ENCODE data around the gene MAK.

GRCh38 chr6:10730254-10730653 is 108.1 kb downstream of the MAK start:
- no peak for TF ChIP-seq FOXP1 (CRISPR knock-in tag; IDR thresholded peaks at IDR 0.05; ENCODE audit: borderline replicate concordance)
- no peak for TF ChIP-seq NR2C2 (CRISPR knock-in tag; IDR thresholded peaks at IDR 0.05)
- no peak for TF ChIP-seq TP53 (CRISPR knock-in tag; IDR thresholded peaks at IDR 0.05)
- no peak for TF ChIP-seq SP1 (CRISPR knock-in tag; conservative IDR thresholded peaks at IDR 0.05)
- no peak for TF ChIP-seq CTCF (IDR thresholded peaks at IDR 0.05)
- TF ChIP-seq ATF3 (CRISPR knock-in tag; conservative IDR thresholded peaks at IDR 0.05) = no peak
- no peak for TF ChIP-seq HMGA2 (CRISPR knock-in tag; IDR thresholded peaks at IDR 0.05)
- no peak for TF ChIP-seq OVOL2 (CRISPR knock-in tag; IDR thresholded peaks at IDR 0.05; ENCODE audit: borderline replicate concordance)
- TF ChIP-seq TEAD4 (CRISPR knock-in tag; IDR thresholded peaks at IDR 0.05) = no peak
- TF ChIP-seq ZNF512 (CRISPR knock-in tag; IDR thresholded peaks at IDR 0.05; ENCODE audit: borderline replicate concordance) = no peak
- no peak for TF ChIP-seq STAT6 (CRISPR knock-in tag; conservative IDR thresholded peaks at IDR 0.05; ENCODE audit: low read depth)
- no peak for TF ChIP-seq USF2 (CRISPR knock-in tag; IDR thresholded peaks at IDR 0.05)
- no peak for TF ChIP-seq ZNF281 (CRISPR knock-in tag; IDR thresholded peaks at IDR 0.05)
- no peak for TF ChIP-seq HMGXB4 (CRISPR knock-in tag; IDR thresholded peaks at IDR 0.05)

Measured in WTC11 (cell line).